Measurements from ENCODE around the gene DCDC2.
"Not testable (repeated sequence)": the region's sequence is repeated elsewhere in the genome, so short reads cannot be mapped to it uniquely, and the experiment has no call there.

DNA sequence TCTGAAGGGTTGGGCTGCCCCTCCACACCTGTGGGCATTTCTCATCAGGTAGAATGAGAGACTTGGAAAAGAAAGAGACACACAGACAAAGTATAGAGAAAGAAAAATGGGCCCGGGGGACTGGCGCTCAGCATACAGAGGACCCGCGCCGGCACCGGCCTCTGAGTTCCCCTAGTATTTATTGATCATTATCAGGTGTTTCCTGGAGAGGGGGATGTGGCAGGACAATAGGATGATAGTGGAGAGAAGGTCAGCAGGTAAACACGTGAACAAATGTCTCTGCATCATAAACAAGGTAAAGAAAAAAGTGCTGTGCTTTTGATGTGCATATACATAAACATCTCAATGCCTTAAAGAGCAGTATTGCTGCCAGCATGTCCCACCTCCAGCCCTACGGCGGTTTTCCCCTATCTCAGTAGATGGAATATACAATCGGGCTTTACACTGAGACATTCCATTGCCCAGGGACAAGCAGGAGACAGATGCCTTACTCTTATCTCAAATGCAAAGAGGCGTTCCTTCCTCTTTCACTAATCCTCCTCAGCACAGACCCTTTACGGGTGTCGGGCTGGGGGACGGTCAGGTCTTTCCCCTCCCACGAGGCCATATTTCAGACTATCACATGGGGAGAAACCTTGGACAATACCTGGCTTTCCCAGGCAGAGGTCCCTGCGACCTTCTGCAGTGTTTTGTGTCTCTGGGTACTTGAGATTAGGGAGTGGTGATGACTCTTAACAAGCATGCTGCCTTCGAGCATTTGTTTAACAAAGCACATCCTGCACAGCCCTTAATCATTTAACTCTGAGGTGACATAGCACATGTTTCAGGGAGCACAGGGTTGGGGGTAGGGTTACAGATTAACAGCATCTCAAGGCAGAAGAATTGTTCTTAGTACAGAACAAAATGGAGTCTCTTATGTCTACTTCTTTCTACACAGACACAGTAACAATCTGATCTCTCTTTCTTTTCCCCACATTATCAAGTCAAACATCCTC is 42.5 kb upstream of the DCDC2 start:
- not testable (repeated sequence) for TF ChIP-seq EZH2phosphoT487 (IDR thresholded peaks at IDR 0.05; ENCODE audit: borderline replicate concordance, low read depth, low read length)
- TF ChIP-seq, protein P1, sequence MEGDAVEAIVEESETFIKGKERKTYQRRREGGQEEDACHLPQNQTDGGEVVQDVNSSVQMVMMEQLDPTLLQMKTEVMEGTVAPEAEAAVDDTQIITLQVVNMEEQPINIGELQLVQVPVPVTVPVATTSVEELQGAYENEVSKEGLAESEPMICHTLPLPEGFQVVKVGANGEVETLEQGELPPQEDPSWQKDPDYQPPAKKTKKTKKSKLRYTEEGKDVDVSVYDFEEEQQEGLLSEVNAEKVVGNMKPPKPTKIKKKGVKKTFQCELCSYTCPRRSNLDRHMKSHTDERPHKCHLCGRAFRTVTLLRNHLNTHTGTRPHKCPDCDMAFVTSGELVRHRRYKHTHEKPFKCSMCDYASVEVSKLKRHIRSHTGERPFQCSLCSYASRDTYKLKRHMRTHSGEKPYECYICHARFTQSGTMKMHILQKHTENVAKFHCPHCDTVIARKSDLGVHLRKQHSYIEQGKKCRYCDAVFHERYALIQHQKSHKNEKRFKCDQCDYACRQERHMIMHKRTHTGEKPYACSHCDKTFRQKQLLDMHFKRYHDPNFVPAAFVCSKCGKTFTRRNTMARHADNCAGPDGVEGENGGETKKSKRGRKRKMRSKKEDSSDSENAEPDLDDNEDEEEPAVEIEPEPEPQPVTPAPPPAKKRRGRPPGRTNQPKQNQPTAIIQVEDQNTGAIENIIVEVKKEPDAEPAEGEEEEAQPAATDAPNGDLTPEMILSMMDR (conservative IDR thresholded peaks at IDR 0.05; ENCODE audit: low read length), result not testable (repeated sequence)
